G401.6 (cell line): Measurements from ENCODE around the gene AKAP13.

Experiments
- FAIRE-seq: peaks from 2 replicates; lab custom pipeline; 2012; peaks lifted over from hg19 to GRCh38; lab: Jason Lieb, UNC

Gene AKAP13

DNA sequence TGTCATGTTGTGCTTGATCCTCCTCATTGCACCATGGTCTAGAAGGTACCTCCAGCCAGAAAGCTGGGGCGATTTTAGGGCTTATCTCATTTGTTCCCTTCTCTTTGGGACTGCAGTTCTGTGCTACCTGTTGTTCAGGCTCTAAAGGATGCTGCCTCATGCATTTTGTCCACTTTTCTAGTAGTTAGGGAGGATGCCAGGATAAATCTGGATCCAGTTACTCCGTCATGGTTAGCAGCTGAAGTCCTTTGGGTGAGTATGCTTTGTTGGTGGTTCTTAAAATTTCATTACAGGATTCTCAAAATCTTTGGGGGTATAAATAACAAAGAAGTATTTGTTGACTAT lies 8.9 kb downstream of the AKAP13 start:
- FAIRE-seq = no peak

DNA sequence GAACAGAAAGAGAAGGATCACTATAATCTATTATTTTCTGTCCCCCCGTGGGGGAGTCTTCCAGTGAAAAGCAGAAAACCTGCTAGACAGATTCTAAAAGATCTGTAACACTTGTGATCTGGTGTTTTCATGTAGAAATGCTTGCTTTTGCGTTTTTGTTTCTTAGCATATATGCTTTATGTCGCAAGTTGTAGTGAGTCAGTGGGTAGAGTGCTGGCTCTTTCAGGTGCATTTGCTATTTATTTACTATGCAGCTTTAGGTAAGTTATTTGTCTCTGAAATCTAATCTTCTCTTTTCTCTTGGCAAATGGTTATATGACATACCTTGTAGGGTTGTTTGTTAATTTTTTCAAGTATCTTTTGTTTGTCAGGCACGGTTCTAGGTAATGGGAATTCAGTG lies 9.4 kb downstream of the AKAP13 start:
- FAIRE-seq = no peak

DNA sequence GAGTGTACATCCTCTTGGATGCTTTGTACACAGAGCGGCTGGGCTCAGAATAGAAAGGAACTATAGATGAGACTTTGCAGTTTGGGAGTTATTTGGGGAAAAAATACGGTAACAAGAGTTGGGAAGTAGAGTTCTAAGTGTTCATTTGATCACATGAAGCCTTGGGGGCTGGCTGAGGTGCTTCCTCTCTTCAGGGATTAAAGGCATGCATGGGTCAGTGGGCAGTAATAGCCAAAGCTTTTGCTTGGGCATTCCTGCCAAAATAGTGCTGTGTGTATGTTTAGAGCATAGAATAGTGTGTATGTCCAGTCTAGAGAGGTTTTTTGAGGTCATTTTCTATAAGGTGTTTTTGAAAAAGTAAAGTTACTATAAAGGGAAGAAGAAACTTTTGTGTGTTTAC lies 12.8 kb downstream of the AKAP13 start:
- FAIRE-seq = no peak

DNA sequence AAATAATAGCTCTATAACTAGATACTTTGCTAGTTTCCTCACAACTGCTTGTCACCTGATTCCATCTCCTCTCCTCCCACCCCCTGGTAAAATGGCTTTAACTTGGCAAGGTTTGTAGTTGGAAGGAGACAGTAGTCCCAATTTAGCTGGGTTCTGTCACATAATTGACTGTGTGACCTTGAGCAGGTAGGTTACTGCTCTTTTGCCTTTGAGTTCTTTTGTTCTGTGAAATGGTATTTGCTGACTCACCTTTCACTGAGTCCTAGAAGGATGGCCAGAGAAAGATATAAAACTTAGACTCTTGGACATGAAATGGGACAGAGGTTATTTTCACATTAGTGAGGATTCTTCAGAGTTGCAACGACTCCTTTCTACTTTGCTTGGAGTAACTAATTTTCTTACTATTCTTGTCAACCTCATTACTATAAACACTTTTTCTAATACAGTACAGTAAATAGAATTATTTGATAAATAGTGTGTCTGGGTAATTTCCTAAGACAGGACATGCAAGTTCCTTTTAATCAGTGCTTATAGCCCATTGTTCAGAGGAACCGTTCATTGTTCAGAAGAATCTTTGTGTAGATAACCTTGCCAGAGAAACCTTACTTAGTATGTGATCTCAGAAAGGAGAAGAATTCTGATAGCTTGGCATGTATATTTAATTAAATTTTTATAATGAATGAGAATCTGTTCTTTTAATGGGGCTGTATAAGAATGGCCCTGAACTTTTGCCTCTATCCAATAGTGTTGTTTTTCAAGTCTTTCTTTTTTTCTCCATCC lies 14.3 kb downstream of the AKAP13 start:
- FAIRE-seq = peak; percentile 47

GRCh38 chr15:85396554-85396953 lies 16.2 kb downstream of the AKAP13 start:
- FAIRE-seq = peak; percentile 63

DNA sequence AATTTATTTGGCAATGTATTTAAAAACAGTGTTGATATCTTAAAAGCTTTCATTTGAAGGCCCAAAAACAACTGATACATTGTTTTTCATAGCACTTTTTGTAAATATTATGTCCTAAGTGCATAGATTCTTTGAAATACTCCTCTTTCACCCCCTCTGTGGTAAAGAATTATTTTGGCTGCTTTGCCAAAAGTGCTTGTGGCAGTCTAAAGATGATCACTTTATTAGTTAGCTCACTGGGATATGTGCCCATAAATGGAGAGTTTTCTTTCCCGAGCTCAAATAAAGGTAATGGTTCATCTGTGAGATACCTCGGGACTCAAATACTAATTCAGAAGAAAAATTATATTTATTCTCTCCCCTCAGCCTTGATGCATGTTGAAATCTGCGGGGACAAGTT lies 16.7 kb downstream of the AKAP13 start:
- FAIRE-seq = no peak

- no peak for FAIRE-seq
Observed at GRCh38 chr15:85397926-85398325, 17.5 kb downstream of the AKAP13 start.

GRCh38 chr15:85398822-85399221 lies 18.4 kb downstream of the AKAP13 start:
- FAIRE-seq = no peak

DNA sequence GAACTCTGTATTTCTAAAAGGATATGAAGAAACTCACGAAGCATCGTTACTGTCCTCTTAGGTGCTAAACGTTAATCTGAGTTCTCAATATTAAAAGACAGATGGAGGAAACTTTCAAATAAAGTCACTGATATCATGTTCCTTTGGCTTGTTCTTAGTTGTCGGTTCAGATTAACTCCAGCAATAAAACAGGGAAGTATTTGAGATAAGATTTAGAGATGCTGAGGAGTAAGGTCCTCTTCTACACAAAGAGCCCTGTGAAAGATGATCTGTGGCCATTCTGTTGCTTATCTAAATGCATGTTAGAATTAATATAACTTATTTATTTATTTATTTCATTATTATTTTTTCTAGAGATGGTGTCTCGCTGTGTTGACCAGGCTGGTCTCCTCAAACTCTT lies 19.2 kb downstream of the AKAP13 start:
- no peak for FAIRE-seq

- FAIRE-seq = no peak
Observed at GRCh38 chr15:85400606-85401005, 20.2 kb downstream of the AKAP13 start.

DNA sequence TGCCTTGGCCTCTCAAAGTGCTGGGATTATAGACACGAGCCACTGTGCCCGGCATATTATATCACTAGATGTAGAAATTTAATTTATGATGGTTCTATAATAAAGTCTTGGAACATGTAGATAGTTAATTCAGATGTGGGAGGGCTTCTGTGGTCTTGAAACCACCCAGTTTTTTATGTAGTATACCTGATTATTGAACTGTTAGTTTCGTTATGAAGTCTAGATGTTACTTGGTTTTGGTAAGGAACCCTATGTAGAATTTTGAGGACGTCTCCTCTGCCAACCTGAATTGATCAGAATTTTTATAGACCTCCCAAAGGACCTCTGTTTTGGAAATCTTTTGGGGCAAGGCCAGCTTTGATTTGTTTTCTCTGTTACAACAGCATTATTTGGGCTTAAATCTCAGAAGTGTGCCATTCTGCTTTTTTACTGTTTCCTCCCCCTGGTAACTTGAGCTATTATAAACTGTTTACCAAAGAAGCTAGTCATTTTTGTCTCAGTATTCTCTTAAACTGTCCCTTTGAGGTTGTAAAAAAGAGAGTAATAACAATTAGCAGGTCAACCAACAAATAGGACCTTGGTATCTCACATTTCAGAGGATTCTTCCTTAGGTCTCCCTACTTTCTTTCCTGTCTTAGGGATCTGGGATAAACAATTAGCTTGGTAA lies 20.8 kb downstream of the AKAP13 start:
- FAIRE-seq = no peak

- FAIRE-seq = no peak
Observed at GRCh38 chr15:85402195-85402881, 21.9 kb downstream of the AKAP13 start.

- no peak for FAIRE-seq
Observed at GRCh38 chr15:85403745-85404144, 23.3 kb downstream of the AKAP13 start.

DNA sequence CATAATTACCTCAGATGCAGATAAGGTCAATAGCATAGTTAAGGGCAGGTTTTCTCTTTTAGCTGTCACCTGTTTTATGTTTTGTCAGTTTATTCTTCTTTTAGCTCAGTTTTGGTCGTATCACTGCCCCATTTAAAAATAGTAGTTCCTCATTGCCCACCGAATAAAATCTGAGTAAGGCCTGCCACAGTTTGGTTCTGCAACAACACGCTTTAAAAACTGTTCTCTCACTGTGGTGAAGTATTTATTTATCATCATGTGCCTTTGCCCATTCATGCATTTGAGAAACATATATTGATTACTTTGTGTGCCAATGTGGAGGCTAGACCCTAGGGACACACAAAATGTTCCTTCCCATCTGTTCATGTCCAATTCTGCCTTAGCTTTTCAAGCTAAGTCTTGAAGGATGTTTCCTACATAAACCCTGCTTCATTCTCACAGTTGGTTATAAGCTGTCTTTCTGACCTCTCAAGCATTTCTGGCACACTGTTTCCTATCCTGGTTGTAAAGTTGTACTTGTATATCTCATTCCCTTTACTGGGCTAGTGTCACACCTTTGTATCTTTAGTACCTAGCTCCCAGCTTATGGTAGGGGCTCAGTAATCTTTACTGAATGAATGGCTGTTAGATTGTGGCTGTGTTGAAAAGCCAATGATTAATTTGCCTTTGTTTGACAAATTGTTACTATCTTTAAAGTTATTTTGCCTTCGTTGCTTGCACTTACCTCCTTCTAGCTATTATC lies 23.9 kb downstream of the AKAP13 start:
- FAIRE-seq = peak; percentile 23

DNA sequence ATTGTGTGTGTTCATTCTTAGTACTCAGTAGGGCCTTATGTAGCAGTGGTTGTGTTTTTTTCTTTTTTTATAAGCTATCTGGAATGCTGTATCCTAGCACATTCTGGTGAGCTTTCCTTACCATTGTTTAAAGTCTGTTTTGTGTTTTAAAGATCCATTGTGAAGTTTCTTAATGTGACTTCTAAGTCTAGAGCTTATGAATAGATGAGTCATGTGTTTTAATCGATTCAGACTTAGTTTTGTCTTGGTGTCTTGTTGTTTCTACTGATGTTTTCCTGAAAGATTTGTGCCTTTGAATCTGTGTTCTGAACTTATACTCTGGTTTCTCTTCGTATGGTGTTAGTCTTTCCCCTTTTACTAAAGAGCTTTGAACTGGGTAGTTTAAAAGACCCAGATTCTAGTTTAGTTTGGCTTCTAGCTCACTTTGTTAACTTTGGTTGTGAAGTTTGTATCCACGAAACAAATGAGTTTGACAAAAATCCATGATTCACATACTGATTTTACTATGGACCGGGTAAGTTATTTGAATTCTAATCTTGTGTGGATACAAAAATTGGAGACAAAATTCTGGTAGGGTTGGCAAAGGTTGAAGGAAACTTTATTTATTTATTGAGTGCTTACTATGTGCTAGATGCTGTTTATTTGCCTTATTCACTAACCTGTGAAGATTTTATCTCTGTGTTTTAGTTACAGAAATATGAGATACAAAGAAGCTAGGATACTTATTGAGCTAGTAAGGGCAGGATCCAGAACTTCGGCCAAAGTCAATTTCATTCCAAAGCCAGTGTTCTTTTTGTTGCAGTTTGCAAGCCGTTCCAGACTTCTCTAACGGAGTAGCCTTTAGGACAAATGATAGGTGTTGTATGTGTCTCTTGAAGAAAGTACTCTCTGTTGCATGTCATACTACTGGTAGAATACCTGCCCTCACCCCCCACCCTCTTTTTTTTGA lies 24.8 kb downstream of the AKAP13 start:
- FAIRE-seq = peak; percentile 17

DNA sequence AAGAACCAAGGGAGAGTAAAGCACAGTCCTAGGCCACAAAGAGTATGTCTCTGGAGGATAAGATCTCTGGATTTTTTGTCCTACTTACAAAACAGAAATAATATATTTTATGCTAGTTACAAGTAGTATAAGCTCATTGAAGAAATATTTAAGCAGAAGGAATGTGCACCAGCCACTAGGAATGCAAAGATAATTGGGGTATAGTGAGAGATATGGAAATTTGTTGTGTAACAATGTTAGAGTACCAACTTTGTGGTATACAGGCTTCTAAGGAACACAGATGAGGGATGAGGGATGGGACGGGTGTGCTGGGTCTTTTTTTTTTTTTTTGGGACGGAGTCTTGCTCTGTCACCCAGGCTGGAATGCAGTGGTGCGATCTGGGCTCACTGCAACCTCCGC lies 26.5 kb downstream of the AKAP13 start:
- no peak for FAIRE-seq

DNA sequence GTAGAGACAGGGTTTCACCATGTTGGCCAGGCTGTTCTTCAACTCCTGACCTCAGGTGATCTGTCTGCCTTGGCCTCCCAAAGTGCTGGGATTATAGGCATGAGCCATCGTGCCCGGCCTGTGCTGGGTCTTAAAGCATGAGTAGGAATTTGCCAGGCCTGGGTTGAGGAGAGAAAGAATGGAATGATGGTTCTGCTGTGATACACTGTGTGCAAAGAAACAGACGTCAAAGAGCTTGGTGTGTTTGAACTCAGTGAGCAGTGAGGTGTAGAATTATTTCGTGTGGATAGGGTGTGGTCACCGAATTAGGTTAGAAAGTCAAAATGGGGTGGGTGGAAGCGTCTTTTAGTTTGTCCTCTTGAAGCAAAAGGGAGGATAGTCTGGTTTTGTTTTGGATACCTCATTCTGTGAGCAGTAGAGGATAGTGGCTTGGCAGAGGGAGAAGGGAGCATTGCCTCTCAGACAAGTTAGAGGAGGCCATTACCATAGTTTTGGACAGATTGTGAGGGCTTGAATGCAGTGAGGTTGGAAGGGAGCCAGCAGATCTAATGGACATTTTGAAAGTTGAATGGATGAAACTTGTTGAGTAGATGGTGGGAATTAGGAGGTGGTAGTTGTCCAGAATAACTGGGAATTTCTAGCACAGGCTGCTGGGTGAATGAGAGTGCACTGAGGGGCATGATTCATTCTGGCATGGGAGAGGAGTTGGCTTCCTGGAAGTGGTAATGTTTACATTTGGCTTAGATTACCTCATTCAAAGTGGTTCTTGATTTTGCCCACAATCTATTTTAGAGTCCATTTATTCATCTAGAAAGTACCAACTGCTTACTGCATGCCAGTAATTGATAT lies 27.2 kb downstream of the AKAP13 start:
- no peak for FAIRE-seq

- FAIRE-seq = no peak
Observed at GRCh38 chr15:85408270-85408746, 27.9 kb downstream of the AKAP13 start.

DNA sequence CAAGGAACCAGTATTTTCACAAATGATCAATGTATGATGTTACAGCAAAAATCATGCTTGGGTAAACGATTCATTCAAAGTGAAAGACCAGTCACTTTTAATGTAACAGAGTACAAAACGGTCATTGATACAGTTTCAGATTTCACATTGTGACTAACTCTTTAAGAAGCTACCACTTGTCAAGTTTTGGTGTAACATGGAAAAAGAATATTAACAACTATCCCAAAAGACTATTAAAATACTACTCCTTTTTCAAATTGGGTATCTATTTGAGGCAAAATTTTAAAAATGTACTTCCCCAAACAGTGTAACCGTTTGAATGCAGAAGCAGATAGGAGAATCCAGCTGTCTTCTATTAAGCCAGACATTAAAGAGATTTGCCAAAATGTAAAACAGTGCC lies 31.7 kb downstream of the AKAP13 start:
- no peak for FAIRE-seq
